IMR-90 (cell line): ENCODE results near the gene RND3. TPM values are rescaled to one million over a fixed set of nuclear protein-coding genes. Genes with fewer than 3 reads are reported as not detected.

Experiments
- ATAC-seq: fragments of 200-7000 bp; cut with Tn5 transposase; 2 replicates; pipeline ENCODE4 v1.9.1; 2020; ENCODE audit warnings: low read depth, mild to moderate bottlenecking, moderate library complexity
- BruUV-seq: library from RNA; stranded (reverse); fragments of 400-500 nt; replicated peaks from 2 replicates; lab custom pipeline; 2021; lab: Mats Ljungman, UMichigan
- CTCF ChIA-PET: fragments of 300-600 bp; formaldehyde crosslinking; extraction: SDS; loops from one replicate; lab custom pipeline; 2021; ENCODE audit warnings: antibody characterized with exemption; lab: Yijun Ruan, JAX
- POLR2A ChIA-PET: fragments of 300-600 bp; sonication (Branson Sonifier 250); formaldehyde crosslinking; loops from one replicate; lab custom pipeline; 2022; ENCODE audit warnings: antibody characterized with exemption; ENCODE audit not compliant: unreplicated experiment; lab: Charles Lee
- DNase-seq: peaks from one replicate; pipeline ENCODE4 v3.0.0; 2013
- H2AFZ ChIP-seq: replicated peaks from 2 replicates; pipeline ENCODE3; 2013; ENCODE audit warnings: low read length, mild to moderate bottlenecking; ENCODE audit not compliant: poor library complexity
- H2AK5ac ChIP-seq: 2 replicates; pipeline ENCODE4 v1.6.1; 2013; ENCODE audit warnings: low read depth, low read length, inconsistent platforms
- H2AK9ac ChIP-seq: replicated peaks from 2 replicates; pipeline ENCODE3; 2013; ENCODE audit warnings: mild to moderate bottlenecking, low read depth, low read length, moderate library complexity; ENCODE audit not compliant: poor library complexity
- H2BK120ac ChIP-seq: 2 replicates; pipeline ENCODE4 v1.6.1; 2013; ENCODE audit warnings: low read depth, low read length, inconsistent platforms
- H2BK15ac ChIP-seq: 3 replicates; pipeline ENCODE4 v1.6.1; 2013; ENCODE audit warnings: low read depth, low read length, inconsistent platforms
- H2BK20ac ChIP-seq: 2 replicates; pipeline ENCODE4 v1.6.1; 2013; ENCODE audit warnings: low read depth, mild to moderate bottlenecking, inconsistent platforms, low read length, moderate library complexity
- H2BK5ac ChIP-seq: 2 replicates; pipeline ENCODE4 v1.6.1; 2013; ENCODE audit warnings: mild to moderate bottlenecking, low read depth, low read length, inconsistent platforms; ENCODE audit not compliant: poor library complexity, severe bottlenecking
- H3K14ac ChIP-seq: replicated peaks from 2 replicates; pipeline ENCODE4 v1.6.1; 2013; ENCODE audit warnings: low read depth, low read length, inconsistent platforms
- H3K18ac ChIP-seq: 2 replicates; pipeline ENCODE4 v1.6.1; 2013; ENCODE audit warnings: low read depth, low read length, control low read depth
- H3K23ac ChIP-seq: 2 replicates; pipeline ENCODE4 v1.6.1; 2013; ENCODE audit warnings: low read depth, low read length, inconsistent platforms
- H3K27ac ChIP-seq: 2 replicates; pipeline ENCODE4 v1.5.1; 2013; ENCODE audit warnings: mild to moderate bottlenecking, control low read depth, low read length; ENCODE audit not compliant: insufficient read depth
- H3K27me3 ChIP-seq: 2 replicates; pipeline ENCODE4 v1.6.1; 2013; ENCODE audit warnings: low read length; ENCODE audit not compliant: control insufficient read depth, insufficient read depth
- H3K36me3 ChIP-seq: 2 replicates; pipeline ENCODE4 v1.6.1; 2013; ENCODE audit warnings: low read length, mixed read lengths; ENCODE audit not compliant: control insufficient read depth, insufficient read depth
- H3K4ac ChIP-seq: 2 replicates; pipeline ENCODE4 v1.6.1; 2013; ENCODE audit warnings: low read depth, low read length, inconsistent platforms
- H3K4me1 ChIP-seq: 2 replicates; pipeline ENCODE4 v1.6.1; 2013; ENCODE audit warnings: low read length, mixed read lengths; ENCODE audit not compliant: control insufficient read depth, insufficient read depth
- H3K4me2 ChIP-seq: 2 replicates; pipeline ENCODE4 v1.6.1; 2013; ENCODE audit warnings: low read depth, mild to moderate bottlenecking, control low read depth, low read length, moderate library complexity
- H3K4me3 ChIP-seq: 2 replicates; pipeline ENCODE4 v1.5.1; 2013; ENCODE audit warnings: low read depth, mild to moderate bottlenecking, control low read depth, low read length, moderate library complexity; ENCODE audit not compliant: insufficient read depth
- H3K56ac ChIP-seq: 2 replicates; pipeline ENCODE4 v1.6.1; 2013; ENCODE audit warnings: low read length, inconsistent platforms; ENCODE audit not compliant: insufficient read depth; ENCODE audit errors: extremely low read depth
- H3K79me1 ChIP-seq, 2 experiments: 2 replicates each; pipeline ENCODE4 v1.6.1; 2013; ENCODE audit warnings: low read length in 2 of 2, inconsistent platforms in 1 of 2, low read depth in 1 of 2
- H3K9ac ChIP-seq: 2 replicates; pipeline ENCODE4 v1.6.1; 2013; ENCODE audit warnings: low read depth, low read length, control low read depth
- H3K9me1 ChIP-seq: 2 replicates; pipeline ENCODE4 v1.6.1; 2013; ENCODE audit warnings: low read length, inconsistent platforms; ENCODE audit not compliant: insufficient read depth
- H3K9me3 ChIP-seq: 2 replicates; pipeline ENCODE4 v1.6.1; 2013; ENCODE audit warnings: low read length; ENCODE audit not compliant: control insufficient read depth, insufficient read depth
- H4K20me1 ChIP-seq: 2 replicates; pipeline ENCODE4 v1.6.1; 2013; ENCODE audit warnings: low read length, inconsistent platforms; ENCODE audit not compliant: insufficient read depth
- H4K5ac ChIP-seq: 2 replicates; pipeline ENCODE4 v1.6.1; 2013; ENCODE audit warnings: mild to moderate bottlenecking, low read depth, low read length, control low read depth
- H4K8ac ChIP-seq, 2 experiments: 2 replicates each; pipeline ENCODE4 v1.6.1; 2013; ENCODE audit warnings: low read depth in 2 of 2, low read length in 2 of 2, control low read depth in 1 of 2, inconsistent platforms in 1 of 2
- H4K91ac ChIP-seq: 2 replicates; pipeline ENCODE4 v1.6.1; 2013; ENCODE audit warnings: low read depth, low read length, inconsistent platforms; ENCODE audit not compliant: insufficient read depth
- BHLHE40 ChIP-seq: fragments of 150-350 bp; IDR thresholded peaks from 2 replicates; pipeline ENCODE4 v1.6.1; 2016; ENCODE audit warnings: mild to moderate bottlenecking, low read depth, low read length
- CHD1 ChIP-seq: IDR thresholded peaks from 2 replicates; pipeline ENCODE4 v1.6.1; 2012; ENCODE audit warnings: low read depth, low read length, improper control_type of control experiment
- ELK1 ChIP-seq: fragments of 150-350 bp; IDR thresholded peaks from 2 replicates; pipeline ENCODE4 v1.6.1; 2016; ENCODE audit warnings: low read depth, mild to moderate bottlenecking, low read length, moderate library complexity, borderline replicate concordance
- FOS ChIP-seq: fragments of 150-350 bp; IDR thresholded peaks from 2 replicates; pipeline ENCODE4 v1.6.1; 2016; ENCODE audit warnings: low read depth, low read length
- MAFK ChIP-seq: IDR thresholded peaks from 2 replicates; pipeline ENCODE4 v1.6.1; 2012; ENCODE audit warnings: low read depth, low read length, improper control_type of control experiment
- MAZ ChIP-seq: IDR thresholded peaks from 2 replicates; pipeline ENCODE4 v1.6.1; 2012; ENCODE audit warnings: low read depth, mild to moderate bottlenecking, low read length, improper control_type of control experiment, moderate library complexity, borderline replicate concordance
- MXI1 ChIP-seq: IDR thresholded peaks from 2 replicates; pipeline ENCODE4 v1.6.1; 2012; ENCODE audit warnings: low read depth, mild to moderate bottlenecking, low read length, moderate library complexity, borderline replicate concordance
- NFE2L2 ChIP-seq: fragments of 150-350 bp; IDR thresholded peaks from 2 replicates; pipeline ENCODE4 v1.6.1; 2016; ENCODE audit warnings: low read depth, mild to moderate bottlenecking, low read length
- POLR2A ChIP-seq: IDR thresholded peaks from 2 replicates; pipeline ENCODE4 v1.6.1; 2012; ENCODE audit warnings: mild to moderate bottlenecking, low read depth, low read length
- RAD21 ChIP-seq: IDR thresholded peaks from 2 replicates; pipeline ENCODE4 v1.6.1; 2012; ENCODE audit warnings: low read length, improper control_type of control experiment
- RFX5 ChIP-seq: IDR thresholded peaks from 2 replicates; pipeline ENCODE4 v1.8.0; 2012; ENCODE audit warnings: low read depth, mild to moderate bottlenecking, low read length, moderate library complexity
- SMC3 ChIP-seq: fragments of 150-350 bp; IDR thresholded peaks from 2 replicates; pipeline ENCODE4 v1.6.1; 2016; ENCODE audit warnings: low read depth, mild to moderate bottlenecking, antibody characterized with exemption, low read length, moderate library complexity
- USF2 ChIP-seq: fragments of 150-350 bp; IDR thresholded peaks from 2 replicates; pipeline ENCODE4 v1.6.1; 2017; ENCODE audit warnings: mild to moderate bottlenecking, antibody characterized with exemption, low read length, low read depth
- WGBS, 2 experiments: methylation state at CpG; one replicate each; pipeline versions ENCODE4 v1.1.5 to v1.1.7; 2013; ENCODE audit warnings: missing lambda C conversion rate in 2 of 2; ENCODE audit not compliant: insufficient read length in 1 of 2; ENCODE audit errors: extremely low coverage in 2 of 2; 5-methylcytosine and 5-hydroxymethylcytosine counted together
- dilution Hi-C: fragments of 300-500 bp; cut with HindIII; formaldehyde crosslinking; loops from one replicate; pipeline ENCODE4 v1.14.3; 2018; ENCODE audit warnings: low sequenced_read_pairs; ENCODE audit not compliant: unreplicated experiment
- in situ Hi-C: fragments of 300-500 bp; cut with MboI; formaldehyde crosslinking; loops from 3 replicates; pipeline ENCODE4 v1.14.3; 2019; ENCODE audit warnings: low sequenced_read_pairs, inconsistent platforms, mixed read lengths
- intact Hi-C: fragments of 100-400 bp; cut with micrococcal nuclease; formaldehyde crosslinking; loops from 2 replicates; pipeline ENCODE4 v1.10.0; 2022
- polyA plus RNA-seq, 3 experiments: library from polyadenylated mRNA; depleted of rRNA; stranded (reverse); fragments of >200 nt; gene quantifications; 2 replicates each; pipeline ENCODE4 v1.2.3, GENCODE V29; 2012; ENCODE audit warnings: low replicate concordance in 1 of 3
- total RNA-seq: library from RNA; depleted of rRNA; stranded (reverse); fragments of >200 nt; gene quantifications from 2 replicates; pipeline ENCODE4 v1.2.3, GENCODE V29; 2012

RND3 gene
- total and polyA plus RNA-seq, 2 of the 4 experiments (the other 2 are of a cell fraction) = 111 to 449 TPM

GRCh38 chr2:150476809-150477302 is 10.6 kb downstream of the RND3 start:
- peak overlapping the region; percentile 31; the same call in 1 of the 2 replicates for H2AK5ac ChIP-seq
- H4K8ac ChIP-seq = peak overlapping the region in 1 of 2 experiments; percentile 62; a peak in 2 of 4 replicates
- H4K5ac ChIP-seq = no peak overlapping the region
- peaks cover 0 to 29% of the 10 kb centered on the region in 2 experiments; a peak in 2 of 4 replicates for H3K79me1 ChIP-seq
- peak overlapping the region; percentile 23; the same call in 1 of the 2 replicates for H3K4me3 ChIP-seq
- peak overlapping the region; percentile 66 for H3K9ac ChIP-seq
- H2AK9ac ChIP-seq = peak overlapping the region; percentile 51
- H3K23ac ChIP-seq = peak overlapping the region; percentile 86
- ATAC-seq (no peak), DNase-seq (peak; percentile 28)
- H3K4me1 ChIP-seq = peaks cover 14% of the 10 kb centered on the region
- dilution Hi-C loops (no loop called here), intact Hi-C loops (no loop called here), in situ Hi-C loops (no loop called here)
- peak overlapping the region; percentile 56 for H3K4me2 ChIP-seq
- H2BK120ac ChIP-seq = peak overlapping the region; percentile 38; the same call in 1 of the 2 replicates
- ChIA-PET POLR2A (interaction anchor here (1.1 kb wide), 1 partner anchor 167 kb away, joined by 3 read pairs; no protein-coding TSS in a partner anchor), CTCF (no interaction called here)
- no peaks in the 10 kb centered on the region for H3K27me3 ChIP-seq
- peaks cover 51% of the 10 kb centered on the region for H3K36me3 ChIP-seq
- no peak overlapping the region; the same call in 1 of the 2 replicates for H3K18ac ChIP-seq
- H2BK20ac ChIP-seq = no peak overlapping the region; the same call in 1 of the 2 replicates
- peak overlapping the region; percentile 16 for H3K14ac ChIP-seq
- peaks cover 98% of the 10 kb centered on the region for H4K20me1 ChIP-seq
- H3K27ac ChIP-seq = peak overlapping the region; percentile 75; the same call in 1 of the 2 replicates
- H3K56ac ChIP-seq = 0 out of 2 replicates have a peak overlapping the region, but pooled peaks have one; percentile 38
- no CpG with 5 or more reads among the region's 7 CpGs for WGBS, 2 experiments
- H2AFZ ChIP-seq = no peak overlapping the region
- no peak overlapping the region for H2BK15ac ChIP-seq
- no TSS peak for BruUV-seq
- H3K9me3 ChIP-seq = no peaks in the 10 kb centered on the region
- TF ChIP-seq CHD1 (no peak), RFX5 (no peak), MAFK (no peak), POLR2A (no peak), BHLHE40 (no peak), MAZ (no peak), SMC3 (no peak), USF2 (no peak), RAD21 (no peak), NFE2L2 (no peak), ELK1 (no peak), FOS (no peak), MXI1 (no peak)
- peak overlapping the region; percentile 90 for H2BK5ac ChIP-seq
- peaks cover 15% of the 10 kb centered on the region for H3K9me1 ChIP-seq
- H3K4ac ChIP-seq = peak overlapping the region; percentile 53
- H4K91ac ChIP-seq = no peak overlapping the region; the same call in 1 of the 2 replicates
